ENCODE results near the gene VPS72.

The VPS72 gene

GRCh38 chr1:151167116-151167515 lies 22.9 kb downstream of the VPS72 start:
- Histone ChIP-seq H2AFZ (ENCODE audit: low read depth) (no peak overlapping the region), H3K9ac (peak overlapping the region; percentile 62; the same call in 1 of the 2 replicates), H3K4me1 (ENCODE audit: low read depth, poor library complexity, severe bottlenecking) (peaks cover 24% of the 10 kb centered on the region), H3K79me2 (ENCODE audit: insufficient read depth, low read depth) (peaks cover 17% of the 10 kb centered on the region), H3K27me3 (ENCODE audit: insufficient read depth, low read depth) (no peaks in the 10 kb centered on the region), H3K27ac (no peak overlapping the region), H3K4me3 (IDR thresholded peaks at IDR 0.05; ENCODE audit: insufficient read depth, low read depth, low read length) (peak overlapping the region; percentile 100), H3K4me2 (peak overlapping the region; percentile 84), H3K36me3 (ENCODE audit: insufficient read depth) (peaks cover 7% of the 10 kb centered on the region; the same call in 1 of the 2 replicates), H4K20me1 (ENCODE audit: insufficient read depth) (no peaks in the 10 kb centered on the region)
- TF ChIP-seq CTCF (conservative IDR thresholded peaks at IDR 0.05; ENCODE audit: low read depth, low read length), result no peak

- H3K4me2 ChIP-seq, result peak overlapping the region; percentile 84
- no peaks in the 10 kb centered on the region for H4K20me1 ChIP-seq (ENCODE audit: insufficient read depth)
- H3K27ac ChIP-seq, result peak overlapping the region; percentile 31
- peaks cover 24% of the 10 kb centered on the region for H3K4me1 ChIP-seq (ENCODE audit: low read depth, poor library complexity, severe bottlenecking)
- peaks cover 7% of the 10 kb centered on the region; the same call in 1 of the 2 replicates for H3K36me3 ChIP-seq (ENCODE audit: insufficient read depth)
- H3K9ac ChIP-seq, result peak overlapping the region; percentile 62
- peak overlapping the region; percentile 100 for H3K4me3 ChIP-seq (IDR thresholded peaks at IDR 0.05; ENCODE audit: insufficient read depth, low read depth, low read length)
- peak overlapping the region; percentile 90 for H2AFZ ChIP-seq (ENCODE audit: low read depth)
- peaks cover 17% of the 10 kb centered on the region for H3K79me2 ChIP-seq (ENCODE audit: insufficient read depth, low read depth)
- no peaks in the 10 kb centered on the region for H3K27me3 ChIP-seq (ENCODE audit: insufficient read depth, low read depth)
- TF ChIP-seq CTCF (conservative IDR thresholded peaks at IDR 0.05; ENCODE audit: low read depth, low read length), result 0 out of 2 replicates have a peak, but pooled peaks have one; percentile 1
Observed at GRCh38 chr1:151166505-151166956, 23.5 kb downstream of the VPS72 start.

GRCh38 chr1:151165738-151166504 lies 24.1 kb downstream of the VPS72 start, which contains the start of the genes LYSMD1 and SCNM1:
TSS of gene LYSMD1 (minus strand) at chr1:151165902. CDS start at chr1:151165258, 644 bp downstream.
TSS of gene SCNM1 (plus strand) at chr1:151166144. CDS start at chr1:151166153, 9 bp downstream.
- Histone ChIP-seq H3K4me2 (peak within 1 kb of the TSS; percentile 91), H3K4me1 (ENCODE audit: low read depth, poor library complexity, severe bottlenecking) (peaks cover 24% of the 10 kb centered on the region), H3K9ac (peak within 1 kb of the TSS; percentile 62), H3K79me2 (ENCODE audit: insufficient read depth, low read depth) (peaks cover 17% of the 10 kb centered on the region), H3K27ac (peak within 1 kb of the TSS; percentile 31), H3K4me3 (IDR thresholded peaks at IDR 0.05; ENCODE audit: insufficient read depth, low read depth, low read length) (peak within 1 kb of the TSS; percentile 100), H3K27me3 (ENCODE audit: insufficient read depth, low read depth) (no peaks in the 10 kb centered on the region), H2AFZ (ENCODE audit: low read depth) (peak within 1 kb of the TSS; percentile 90), H3K36me3 (ENCODE audit: insufficient read depth) (peaks cover 7% of the 10 kb centered on the region; the same call in 1 of the 2 replicates), H4K20me1 (ENCODE audit: insufficient read depth) (no peaks in the 10 kb centered on the region)
- TF ChIP-seq CTCF (conservative IDR thresholded peaks at IDR 0.05; ENCODE audit: low read depth, low read length), result peak; percentile 24; the same call in 1 of the 2 replicates

GRCh38 chr1:151165281-151165737 lies 24.7 kb downstream of the VPS72 start:
- Histone ChIP-seq H4K20me1 (ENCODE audit: insufficient read depth) (no peaks in the 10 kb centered on the region), H3K4me3 (IDR thresholded peaks at IDR 0.05; ENCODE audit: insufficient read depth, low read depth, low read length) (peak overlapping the region; percentile 97), H3K27me3 (ENCODE audit: insufficient read depth, low read depth) (no peaks in the 10 kb centered on the region), H3K79me2 (ENCODE audit: insufficient read depth, low read depth) (peaks cover 17% of the 10 kb centered on the region), H2AFZ (ENCODE audit: low read depth) (peak overlapping the region; percentile 90), H3K4me1 (ENCODE audit: low read depth, poor library complexity, severe bottlenecking) (peaks cover 24% of the 10 kb centered on the region), H3K36me3 (ENCODE audit: insufficient read depth) (peaks cover 7% of the 10 kb centered on the region; the same call in 1 of the 2 replicates), H3K27ac (peak overlapping the region; percentile 31; the same call in 1 of the 2 replicates), H3K4me2 (peak overlapping the region; percentile 91), H3K9ac (peak overlapping the region; percentile 62; the same call in 1 of the 2 replicates)
- no peak for TF ChIP-seq CTCF (conservative IDR thresholded peaks at IDR 0.05; ENCODE audit: low read depth, low read length)

Data from KMS-11 (cell line).